Neural progenitor cell (in vitro differentiated cells): ENCODE results near the gene TRIM38. TPM values are rescaled to one million over a fixed set of nuclear protein-coding genes. Genes with fewer than 3 reads are reported as not detected.

Experiments used
- DNase-seq: peaks from one replicate; pipeline ENCODE4 v3.0.0-alpha.2; 2016; ENCODE audit warnings: low spot score
- H2AFZ ChIP-seq: fragments of 200-600 bp; sonication (generic); replicated peaks from 2 replicates; pipeline ENCODE4 v1.6.1; 2016; ENCODE audit warnings: antibody characterized with exemption
- H3F3A ChIP-seq: fragments of 200-600 bp; sonication (generic); 2 replicates; pipeline ENCODE4 v1.6.1; 2016; ENCODE audit warnings: antibody characterized with exemption, low read depth
- H3K27ac ChIP-seq: fragments of 200-600 bp; sonication (generic); 2 replicates; pipeline ENCODE4 v1.5.1; 2016; ENCODE audit warnings: mild to moderate bottlenecking
- H3K27me3 ChIP-seq: fragments of 200-600 bp; sonication (generic); 2 replicates; pipeline ENCODE4 v1.6.1; 2016; ENCODE audit warnings: mild to moderate bottlenecking, moderate library complexity
- H3K36me3 ChIP-seq: fragments of 200-600 bp; sonication (generic); 2 replicates; pipeline ENCODE4 v1.5.1; 2016
- H3K4me1 ChIP-seq: fragments of 200-600 bp; sonication (generic); 2 replicates; pipeline ENCODE4 v1.6.1; 2016; ENCODE audit warnings: mixed run types
- H3K4me2 ChIP-seq: fragments of 200-600 bp; sonication (generic); 2 replicates; pipeline ENCODE4 v1.6.1; 2016
- H3K4me3 ChIP-seq: fragments of 200-600 bp; sonication (generic); 2 replicates; pipeline ENCODE4 v1.5.1; 2016
- H3K79me2 ChIP-seq: fragments of 200-600 bp; sonication (generic); 2 replicates; pipeline ENCODE4 v1.6.1; 2016; ENCODE audit warnings: low read depth
- H3K9ac ChIP-seq: fragments of 200-600 bp; sonication (generic); 2 replicates; pipeline ENCODE4 v1.6.1; 2016
- H3K9me3 ChIP-seq: fragments of 200-600 bp; sonication (generic); 2 replicates; pipeline ENCODE4 v1.5.1; 2016; ENCODE audit warnings: low read depth
- H4K20me1 ChIP-seq: fragments of 200-600 bp; sonication (generic); 2 replicates; pipeline ENCODE4 v1.6.1; 2016; ENCODE audit warnings: low read depth
- H3K27ac Mint-ChIP-seq: 3 replicates; pipeline ENCODE4 v1.8.0; 2021; ENCODE audit warnings: mixed read lengths
- H3K27me3 Mint-ChIP-seq: 2 replicates; pipeline ENCODE4 v1.8.0; 2022; ENCODE audit warnings: low read depth, mild to moderate bottlenecking, inconsistent platforms, moderate library complexity, mixed read lengths; ENCODE audit not compliant: insufficient read depth
- H3K36me3 Mint-ChIP-seq: 3 replicates; pipeline ENCODE4 v1.8.0; 2021; ENCODE audit warnings: mixed read lengths
- H3K4me1 Mint-ChIP-seq: 3 replicates; pipeline ENCODE4 v1.8.0; 2021; ENCODE audit warnings: mixed read lengths
- H3K4me3 Mint-ChIP-seq: 3 replicates; pipeline ENCODE4 v1.8.0; 2021; ENCODE audit warnings: mild to moderate bottlenecking, moderate library complexity, mixed read lengths
- H3K9me3 Mint-ChIP-seq: 3 replicates; pipeline ENCODE4 v1.8.0; 2020; ENCODE audit warnings: mixed read lengths
- EZH2 ChIP-seq: fragments of 200-600 bp; sonication (generic); IDR thresholded peaks from 2 replicates; pipeline ENCODE4 v1.6.1; 2017; ENCODE audit warnings: antibody characterized with exemption, mild to moderate bottlenecking, moderate library complexity
- EZH2phosphoT487 ChIP-seq: fragments of 200-600 bp; sonication (generic); IDR thresholded peaks from 2 replicates; pipeline ENCODE4 v1.6.1; 2017; ENCODE audit warnings: antibody characterized with exemption
- total RNA-seq: library from RNA; depleted of rRNA; stranded (reverse); fragments of >200 nt; gene quantifications from 2 replicates; pipeline ENCODE4 v1.2.3, GENCODE V29; 2015; ENCODE audit warnings: low replicate concordance
- TF ChIP-seq, protein P1 (sequence below): fragments of 200-600 bp; sonication (generic); IDR thresholded peaks from 2 replicates; pipeline ENCODE4 v1.5.1; 2017; ENCODE audit warnings: antibody characterized with exemption, mild to moderate bottlenecking

TRIM38 gene
- total RNA-seq, 1 donor from 2014 or later = 0.30 TPM

DNA sequence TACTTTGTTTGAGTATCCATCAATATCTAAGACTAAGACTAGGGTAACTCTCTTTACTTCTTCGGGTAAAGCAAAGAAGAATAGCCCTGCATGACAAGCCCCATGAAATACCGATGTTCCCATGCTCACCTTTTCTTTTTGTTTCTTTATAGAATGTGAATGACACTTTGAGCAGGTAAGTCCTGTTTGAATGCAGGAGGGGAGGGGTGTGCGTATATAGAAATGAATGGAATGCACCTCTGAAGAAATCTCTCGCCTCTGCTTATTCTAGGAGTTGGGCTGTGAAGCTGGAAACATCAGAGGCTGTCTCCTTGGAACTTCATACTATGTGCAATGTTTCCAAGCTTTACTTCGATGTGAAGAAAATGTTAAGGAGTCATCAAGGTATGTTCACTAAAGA lies 10.3 kb downstream of the TRIM38 start:
- Histone ChIP-seq H3K36me3 (no peaks in the 10 kb centered on the region), H3K4me3 (no peak overlapping the region), H3K79me2 (no peaks in the 10 kb centered on the region), H3K4me2 (no peak overlapping the region), H3K4me1 (no peaks in the 10 kb centered on the region), H4K20me1 (no peaks in the 10 kb centered on the region), H3K9ac (no peak overlapping the region), H2AFZ (no peak overlapping the region), H3K27me3 (no peaks in the 10 kb centered on the region), H3K9me3 (no peaks in the 10 kb centered on the region), H3K27ac (no peak overlapping the region), H3F3A (no peaks in the 10 kb centered on the region)
- Mint-ChIP-seq H3K27ac (no peak overlapping the region), H3K4me3 (no peak overlapping the region), H3K9me3 (no peaks in the 10 kb centered on the region), H3K36me3 (no peaks in the 10 kb centered on the region), H3K4me1 (peaks cover 6% of the 10 kb centered on the region), H3K27me3 (no peaks in the 10 kb centered on the region)
- DNase-seq = no peak
- TF ChIP-seq EZH2 (no peak), EZH2phosphoT487 (no peak)
- TF ChIP-seq, protein P1, sequence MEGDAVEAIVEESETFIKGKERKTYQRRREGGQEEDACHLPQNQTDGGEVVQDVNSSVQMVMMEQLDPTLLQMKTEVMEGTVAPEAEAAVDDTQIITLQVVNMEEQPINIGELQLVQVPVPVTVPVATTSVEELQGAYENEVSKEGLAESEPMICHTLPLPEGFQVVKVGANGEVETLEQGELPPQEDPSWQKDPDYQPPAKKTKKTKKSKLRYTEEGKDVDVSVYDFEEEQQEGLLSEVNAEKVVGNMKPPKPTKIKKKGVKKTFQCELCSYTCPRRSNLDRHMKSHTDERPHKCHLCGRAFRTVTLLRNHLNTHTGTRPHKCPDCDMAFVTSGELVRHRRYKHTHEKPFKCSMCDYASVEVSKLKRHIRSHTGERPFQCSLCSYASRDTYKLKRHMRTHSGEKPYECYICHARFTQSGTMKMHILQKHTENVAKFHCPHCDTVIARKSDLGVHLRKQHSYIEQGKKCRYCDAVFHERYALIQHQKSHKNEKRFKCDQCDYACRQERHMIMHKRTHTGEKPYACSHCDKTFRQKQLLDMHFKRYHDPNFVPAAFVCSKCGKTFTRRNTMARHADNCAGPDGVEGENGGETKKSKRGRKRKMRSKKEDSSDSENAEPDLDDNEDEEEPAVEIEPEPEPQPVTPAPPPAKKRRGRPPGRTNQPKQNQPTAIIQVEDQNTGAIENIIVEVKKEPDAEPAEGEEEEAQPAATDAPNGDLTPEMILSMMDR = no peak

DNA sequence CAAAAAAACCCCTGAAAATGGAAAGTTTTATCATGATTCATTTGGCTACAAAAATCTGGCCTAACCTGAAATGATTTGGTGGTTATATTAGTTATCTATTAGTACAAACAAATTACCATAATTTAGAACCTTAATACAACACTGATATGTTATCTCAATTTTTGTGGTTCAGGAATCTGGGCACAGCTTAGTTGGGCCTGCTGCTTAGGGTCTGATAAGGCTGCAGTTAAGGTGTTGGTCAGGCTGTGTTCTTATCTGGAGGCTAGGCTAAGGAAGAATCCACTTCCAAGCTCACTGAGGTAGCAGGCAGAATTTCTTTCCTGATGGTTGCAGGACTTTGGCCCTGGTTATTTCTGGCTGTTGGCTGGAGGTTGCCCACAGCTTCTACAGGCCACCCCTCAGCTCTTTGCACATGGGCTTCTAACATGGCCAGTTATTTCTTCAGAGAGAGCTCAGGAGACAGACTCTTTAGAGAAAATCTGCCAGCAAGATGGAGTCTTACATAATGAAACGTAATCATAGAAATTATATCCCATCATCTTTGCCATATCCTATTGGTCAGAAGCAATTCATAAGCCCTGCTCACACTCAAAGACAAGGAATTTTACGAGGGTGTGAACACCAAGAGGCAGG lies 11.4 kb downstream of the TRIM38 start:
- Mint-ChIP-seq H3K36me3 (no peaks in the 10 kb centered on the region), H3K27ac (no peak overlapping the region), H3K9me3 (no peaks in the 10 kb centered on the region), H3K27me3 (no peaks in the 10 kb centered on the region), H3K4me1 (peaks cover 6% of the 10 kb centered on the region), H3K4me3 (no peak overlapping the region)
- Histone ChIP-seq H3K4me3 (no peak overlapping the region), H3K27me3 (no peaks in the 10 kb centered on the region), H3K9me3 (no peaks in the 10 kb centered on the region), H3K4me2 (no peak overlapping the region), H3K79me2 (no peaks in the 10 kb centered on the region), H3F3A (no peaks in the 10 kb centered on the region), H2AFZ (no peak overlapping the region), H3K27ac (no peak overlapping the region), H4K20me1 (no peaks in the 10 kb centered on the region), H3K9ac (no peak overlapping the region), H3K36me3 (no peaks in the 10 kb centered on the region), H3K4me1 (no peaks in the 10 kb centered on the region)
- no peak for DNase-seq
- no peak for TF ChIP-seq EZH2phosphoT487
- no peak for TF ChIP-seq EZH2
- TF ChIP-seq, protein P1 = no peak

DNA sequence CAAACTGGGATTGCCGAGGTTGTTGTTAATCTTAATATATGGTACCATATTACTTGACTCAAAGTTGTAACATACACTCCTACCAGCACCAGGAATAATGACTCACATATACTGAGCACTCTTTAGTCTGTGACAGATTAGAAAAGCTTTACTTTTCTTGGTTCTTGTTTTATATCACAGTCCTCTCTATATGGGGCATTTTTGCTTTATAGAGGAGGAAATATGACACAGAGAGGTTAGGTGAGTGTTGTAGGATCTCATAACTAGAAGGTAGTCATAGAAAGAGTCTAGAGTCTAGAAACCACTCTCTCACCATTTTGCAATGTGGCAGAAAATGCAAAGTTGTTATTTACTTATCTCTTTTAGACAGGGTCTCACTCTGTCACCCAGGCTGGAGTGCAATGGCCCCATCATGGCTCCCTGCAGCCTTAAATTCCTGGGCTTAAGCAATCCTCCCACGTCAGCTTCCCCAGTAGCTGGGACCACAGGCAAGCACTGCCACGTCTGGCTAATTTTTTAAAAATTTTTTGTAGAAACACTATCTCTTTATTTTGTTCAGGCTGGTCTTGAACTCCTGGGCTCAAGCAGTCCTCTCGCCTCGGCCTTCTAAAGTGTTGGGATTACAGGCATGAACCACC lies 13.4 kb downstream of the TRIM38 start:
- H3K27ac Mint-ChIP-seq = no peak overlapping the region
- Histone ChIP-seq H4K20me1 (no peaks in the 10 kb centered on the region), H3K4me2 (no peak overlapping the region), H3K27me3 (no peaks in the 10 kb centered on the region), H3K4me1 (no peaks in the 10 kb centered on the region), H3K79me2 (no peaks in the 10 kb centered on the region), H3F3A (no peaks in the 10 kb centered on the region), H3K27ac (no peak overlapping the region), H3K9me3 (no peaks in the 10 kb centered on the region), H3K4me3 (no peak overlapping the region), H2AFZ (no peak overlapping the region), H3K9ac (no peak overlapping the region), H3K36me3 (no peaks in the 10 kb centered on the region)
- no peaks in the 10 kb centered on the region for H3K27me3 Mint-ChIP-seq
- no peaks in the 10 kb centered on the region for H3K36me3 Mint-ChIP-seq
- H3K4me1 Mint-ChIP-seq = peaks cover 3% of the 10 kb centered on the region
- no peak for DNase-seq
- TF ChIP-seq EZH2phosphoT487 = no peak
- TF ChIP-seq, protein P1 = no peak
- no peak for TF ChIP-seq EZH2
- no peak overlapping the region for H3K4me3 Mint-ChIP-seq
- no peaks in the 10 kb centered on the region for H3K9me3 Mint-ChIP-seq
